Measurements from ENCODE around the gene NMT2.

Gene NMT2

DNA sequence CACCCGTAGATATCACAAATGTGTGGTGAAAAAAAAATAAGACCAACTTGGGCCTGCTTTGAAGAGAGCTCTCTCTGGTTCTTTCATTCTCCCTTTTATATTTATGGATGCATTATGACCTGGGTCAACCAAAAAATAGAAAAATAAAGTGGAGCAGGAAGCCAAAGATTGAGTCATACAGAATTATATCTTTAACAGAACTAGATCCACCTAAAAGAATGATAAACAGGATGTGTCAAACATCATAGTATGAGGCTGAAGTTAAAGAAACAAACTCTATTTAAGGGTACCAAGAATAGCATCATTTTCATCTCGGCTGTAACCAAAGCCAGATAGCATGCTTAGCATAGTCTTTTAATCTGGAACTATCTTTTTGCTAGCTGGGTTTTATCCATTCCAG lies 28.8 kb upstream of the NMT2 start:
- Histone ChIP-seq H3K4me3 (IDR thresholded peaks at IDR 0.05; ENCODE audit: insufficient read depth, low read depth, low read length) (no peak overlapping the region), H3K27me3 (ENCODE audit: insufficient read depth, low read depth) (no peaks in the 10 kb centered on the region), H3K9ac (no peak overlapping the region), H2AFZ (ENCODE audit: low read depth) (no peak overlapping the region), H4K20me1 (ENCODE audit: insufficient read depth) (no peaks in the 10 kb centered on the region), H3K4me1 (ENCODE audit: low read depth, poor library complexity, severe bottlenecking) (no peaks in the 10 kb centered on the region), H3K79me2 (ENCODE audit: insufficient read depth, low read depth) (no peaks in the 10 kb centered on the region), H3K27ac (no peak overlapping the region), H3K36me3 (ENCODE audit: insufficient read depth) (no peaks in the 10 kb centered on the region), H3K4me2 (no peak overlapping the region)
- TF ChIP-seq, protein P1, sequence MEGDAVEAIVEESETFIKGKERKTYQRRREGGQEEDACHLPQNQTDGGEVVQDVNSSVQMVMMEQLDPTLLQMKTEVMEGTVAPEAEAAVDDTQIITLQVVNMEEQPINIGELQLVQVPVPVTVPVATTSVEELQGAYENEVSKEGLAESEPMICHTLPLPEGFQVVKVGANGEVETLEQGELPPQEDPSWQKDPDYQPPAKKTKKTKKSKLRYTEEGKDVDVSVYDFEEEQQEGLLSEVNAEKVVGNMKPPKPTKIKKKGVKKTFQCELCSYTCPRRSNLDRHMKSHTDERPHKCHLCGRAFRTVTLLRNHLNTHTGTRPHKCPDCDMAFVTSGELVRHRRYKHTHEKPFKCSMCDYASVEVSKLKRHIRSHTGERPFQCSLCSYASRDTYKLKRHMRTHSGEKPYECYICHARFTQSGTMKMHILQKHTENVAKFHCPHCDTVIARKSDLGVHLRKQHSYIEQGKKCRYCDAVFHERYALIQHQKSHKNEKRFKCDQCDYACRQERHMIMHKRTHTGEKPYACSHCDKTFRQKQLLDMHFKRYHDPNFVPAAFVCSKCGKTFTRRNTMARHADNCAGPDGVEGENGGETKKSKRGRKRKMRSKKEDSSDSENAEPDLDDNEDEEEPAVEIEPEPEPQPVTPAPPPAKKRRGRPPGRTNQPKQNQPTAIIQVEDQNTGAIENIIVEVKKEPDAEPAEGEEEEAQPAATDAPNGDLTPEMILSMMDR (conservative IDR thresholded peaks at IDR 0.05; ENCODE audit: low read depth, low read length) = no peak

DNA sequence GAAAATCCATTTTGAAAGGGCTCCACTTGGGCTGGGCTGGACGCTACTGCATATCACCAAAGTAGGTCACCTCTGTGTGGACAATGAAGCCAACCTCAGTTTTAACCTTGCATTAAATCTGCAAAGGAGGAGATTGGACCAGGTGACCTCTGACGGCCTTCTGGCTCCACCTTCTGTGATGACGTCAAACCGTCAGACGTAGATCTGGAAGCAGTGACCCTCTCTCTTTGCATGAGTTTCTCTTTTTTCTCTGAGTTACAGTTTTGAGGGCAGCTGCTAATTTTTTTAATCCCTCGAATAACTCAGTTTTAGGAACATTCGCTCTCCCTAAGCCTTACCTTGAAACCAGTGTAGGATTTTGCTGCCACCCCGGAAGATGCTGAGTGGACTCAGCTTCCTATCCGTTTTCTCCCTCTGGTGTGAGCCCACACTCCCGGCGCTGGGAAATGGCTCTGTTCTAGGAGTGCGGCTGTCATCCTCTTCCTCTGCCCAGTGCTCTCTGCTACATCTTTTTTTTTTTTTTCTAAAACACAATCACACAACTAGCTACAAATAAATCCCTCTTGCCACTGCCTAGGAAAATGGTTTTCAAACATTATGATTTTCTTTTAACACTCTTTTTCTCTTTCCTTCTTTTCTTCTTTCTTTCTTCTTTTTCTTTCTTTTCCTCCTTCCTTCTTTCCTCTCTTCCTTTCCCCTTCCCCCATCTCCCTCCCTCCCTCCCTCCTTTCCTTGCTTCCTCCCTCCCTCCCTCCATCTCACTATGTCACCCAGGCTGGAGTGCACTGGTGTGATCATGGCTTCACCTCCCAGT lies 27.7 kb upstream of the NMT2 start:
- Histone ChIP-seq H4K20me1 (ENCODE audit: insufficient read depth) (no peaks in the 10 kb centered on the region), H3K27ac (no peak overlapping the region), H3K36me3 (ENCODE audit: insufficient read depth) (no peaks in the 10 kb centered on the region), H3K79me2 (ENCODE audit: insufficient read depth, low read depth) (no peaks in the 10 kb centered on the region), H3K9ac (no peak overlapping the region), H3K4me3 (IDR thresholded peaks at IDR 0.05; ENCODE audit: insufficient read depth, low read depth, low read length) (no peak overlapping the region), H3K27me3 (ENCODE audit: insufficient read depth, low read depth) (no peaks in the 10 kb centered on the region), H3K4me2 (no peak overlapping the region), H3K4me1 (ENCODE audit: low read depth, poor library complexity, severe bottlenecking) (no peaks in the 10 kb centered on the region), H2AFZ (ENCODE audit: low read depth) (no peak overlapping the region)
- TF ChIP-seq, protein P1 (conservative IDR thresholded peaks at IDR 0.05; ENCODE audit: low read depth, low read length) = no peak

DNA sequence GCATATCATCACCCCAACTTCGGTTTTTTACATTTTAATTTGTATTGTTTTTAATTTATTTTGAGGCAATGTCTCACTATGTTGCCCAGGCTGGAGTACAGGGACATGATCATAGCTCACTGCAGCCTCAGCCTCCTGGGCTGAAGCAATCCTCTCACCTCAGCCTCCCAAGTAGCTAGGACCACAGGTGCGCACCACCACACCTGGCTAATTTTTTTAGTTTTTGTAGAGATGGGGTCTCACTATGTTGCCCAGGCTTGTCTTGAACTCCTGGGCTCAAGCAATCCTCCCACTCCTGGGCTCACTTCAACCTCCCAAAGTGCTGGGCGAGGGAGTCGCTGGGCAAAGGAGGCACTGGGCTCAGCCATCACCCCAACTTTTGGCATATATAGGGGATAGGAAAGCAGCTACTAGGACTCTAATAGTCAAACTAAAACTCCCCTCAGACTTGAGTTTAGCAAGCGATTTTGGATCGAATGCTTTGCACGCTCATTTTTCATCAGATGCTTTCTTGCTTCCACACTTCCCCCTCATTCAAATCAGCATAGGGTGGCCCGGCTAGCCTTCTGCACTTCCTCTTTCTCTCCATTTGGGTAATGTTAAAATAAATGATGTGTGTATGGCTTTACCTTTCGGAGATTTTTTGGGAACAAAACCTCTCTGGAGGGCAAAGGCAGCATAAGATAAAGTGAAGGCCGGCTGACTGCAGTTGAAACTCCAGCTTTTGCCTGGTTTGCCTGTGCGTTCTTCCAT lies 20.8 kb upstream of the NMT2 start:
- TF ChIP-seq, protein P1 (conservative IDR thresholded peaks at IDR 0.05; ENCODE audit: low read depth, low read length) = no peak
- H3K9ac ChIP-seq = no peak overlapping the region
- H3K36me3 ChIP-seq (ENCODE audit: insufficient read depth) = no peaks in the 10 kb centered on the region
- no peak overlapping the region for H3K4me3 ChIP-seq (IDR thresholded peaks at IDR 0.05; ENCODE audit: insufficient read depth, low read depth, low read length)
- no peaks in the 10 kb centered on the region for H3K4me1 ChIP-seq (ENCODE audit: low read depth, poor library complexity, severe bottlenecking)
- H3K27me3 ChIP-seq (ENCODE audit: insufficient read depth, low read depth) = no peaks in the 10 kb centered on the region
- no peaks in the 10 kb centered on the region for H3K79me2 ChIP-seq (ENCODE audit: insufficient read depth, low read depth)
- H4K20me1 ChIP-seq (ENCODE audit: insufficient read depth) = no peaks in the 10 kb centered on the region
- H3K27ac ChIP-seq = no peak overlapping the region
- H3K4me2 ChIP-seq = no peak overlapping the region
- no peak overlapping the region for H2AFZ ChIP-seq (ENCODE audit: low read depth)

DNA sequence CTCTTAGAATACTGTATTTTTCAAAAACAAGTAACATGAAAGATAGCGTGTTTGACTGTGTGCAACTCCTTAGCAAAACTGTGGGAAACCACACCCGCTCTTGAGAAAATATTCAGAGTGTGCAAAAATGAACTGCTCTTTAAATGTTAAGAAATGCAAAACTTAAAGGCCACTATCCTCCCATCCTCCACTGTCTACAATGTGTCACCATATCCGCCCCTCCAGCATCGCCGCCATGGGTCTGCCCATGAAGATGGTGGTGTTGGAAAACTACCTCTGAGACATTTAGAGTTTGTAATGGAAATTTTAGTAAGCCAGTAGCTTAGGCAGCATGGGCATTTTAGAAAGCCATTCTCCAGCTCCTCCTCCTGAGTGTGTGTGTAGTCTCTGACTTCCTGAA lies 20.1 kb upstream of the NMT2 start:
- no peaks in the 10 kb centered on the region for H4K20me1 ChIP-seq (ENCODE audit: insufficient read depth)
- H3K79me2 ChIP-seq (ENCODE audit: insufficient read depth, low read depth) = no peaks in the 10 kb centered on the region
- no peaks in the 10 kb centered on the region for H3K4me1 ChIP-seq (ENCODE audit: low read depth, poor library complexity, severe bottlenecking)
- TF ChIP-seq, protein P1 (conservative IDR thresholded peaks at IDR 0.05; ENCODE audit: low read depth, low read length) = no peak
- no peak overlapping the region for H3K9ac ChIP-seq
- no peak overlapping the region for H3K4me3 ChIP-seq (IDR thresholded peaks at IDR 0.05; ENCODE audit: insufficient read depth, low read depth, low read length)
- no peaks in the 10 kb centered on the region for H3K27me3 ChIP-seq (ENCODE audit: insufficient read depth, low read depth)
- no peak overlapping the region for H3K4me2 ChIP-seq
- no peak overlapping the region for H2AFZ ChIP-seq (ENCODE audit: low read depth)
- no peaks in the 10 kb centered on the region for H3K36me3 ChIP-seq (ENCODE audit: insufficient read depth)
- H3K27ac ChIP-seq = no peak overlapping the region
